Glomerular visceral epithelial cell (primary cell): Measurements from ENCODE around the gene SLC9C1.
A peak's percentile ranks its signal among the peaks of the same experiment; 100 is the strongest.

ENCODE experiments used
- DNase-seq: peaks from one replicate; pipeline ENCODE4 v3.0.0-alpha.2; 2016; ENCODE audit errors: extremely low spot score

Gene SLC9C1

GRCh38 chr3:112307557-112307956 is 13.5 kb upstream of the SLC9C1 start:
- DNase-seq = no peak

- DNase-seq = no peak
These were observed 12.8 kb upstream of the SLC9C1 start for GRCh38 chr3:112306825-112307224.

- no peak for DNase-seq
These were observed 10.6 kb upstream of the SLC9C1 start for GRCh38 chr3:112304611-112305010.

GRCh38 chr3:112303764-112304325 is 9.8 kb upstream of the SLC9C1 start:
- DNase-seq = peak; percentile 8

GRCh38 chr3:112302881-112303763 is 9.1 kb upstream of the SLC9C1 start:
- no peak for DNase-seq

DNA sequence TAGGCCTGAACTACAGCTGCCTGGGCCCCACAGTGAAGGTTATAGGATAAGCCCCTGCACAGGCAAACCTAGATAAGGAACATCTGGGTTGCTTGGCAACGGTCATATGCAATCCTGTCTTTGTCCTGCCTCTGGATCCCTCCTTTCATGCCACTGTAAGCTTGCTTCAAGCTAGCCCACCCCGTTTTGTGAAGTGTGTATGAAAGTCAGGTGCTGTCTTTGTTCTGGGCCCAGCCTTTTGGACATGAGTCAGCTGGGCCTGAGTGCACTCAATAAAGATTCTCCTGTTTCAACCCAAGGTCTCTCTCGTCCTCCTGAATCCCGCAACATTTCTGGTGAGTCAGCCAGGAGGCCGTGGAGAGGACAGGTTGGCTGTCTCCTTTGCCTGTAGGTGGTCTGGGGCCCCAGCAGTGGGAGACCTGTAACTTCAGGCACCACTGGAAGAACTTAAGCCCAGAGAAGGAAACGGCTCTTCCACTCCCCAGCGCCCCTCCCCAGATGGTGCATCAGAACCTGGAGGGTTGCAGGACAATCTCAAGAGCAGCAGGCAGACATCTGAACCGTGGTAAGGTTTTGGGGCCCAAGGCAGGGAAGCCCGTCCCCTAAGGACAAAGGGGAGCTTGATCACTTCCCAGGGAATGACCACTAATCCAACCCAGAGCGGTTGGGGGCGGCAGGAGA is 8.3 kb upstream of the SLC9C1 start:
- DNase-seq = no peak

DNA sequence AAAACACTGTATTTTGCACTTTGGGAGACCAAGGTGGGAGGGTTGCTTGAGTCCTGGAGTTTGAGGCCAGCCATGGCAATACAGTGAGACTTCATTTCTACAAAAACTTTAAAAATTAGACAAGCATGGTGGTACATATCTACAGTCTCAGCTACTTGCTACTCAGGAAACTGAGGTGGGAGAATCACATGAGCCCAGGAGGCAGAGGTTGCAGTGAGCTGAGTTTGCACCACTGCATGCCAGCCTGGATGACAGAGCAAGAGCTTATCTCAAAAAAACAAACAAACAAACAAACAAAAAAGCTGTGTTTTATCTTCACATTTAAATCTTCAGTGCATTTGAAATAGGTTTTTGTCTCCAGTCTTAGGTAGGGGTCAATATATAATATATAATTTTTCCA is 4.8 kb upstream of the SLC9C1 start:
- no peak for DNase-seq

GRCh38 chr3:112297714-112298113 is 3.7 kb upstream of the SLC9C1 start:
- no peak for DNase-seq

- no peak for DNase-seq
These were observed 5.0 kb downstream of the SLC9C1 start for GRCh38 chr3:112289011-112289410.

DNA sequence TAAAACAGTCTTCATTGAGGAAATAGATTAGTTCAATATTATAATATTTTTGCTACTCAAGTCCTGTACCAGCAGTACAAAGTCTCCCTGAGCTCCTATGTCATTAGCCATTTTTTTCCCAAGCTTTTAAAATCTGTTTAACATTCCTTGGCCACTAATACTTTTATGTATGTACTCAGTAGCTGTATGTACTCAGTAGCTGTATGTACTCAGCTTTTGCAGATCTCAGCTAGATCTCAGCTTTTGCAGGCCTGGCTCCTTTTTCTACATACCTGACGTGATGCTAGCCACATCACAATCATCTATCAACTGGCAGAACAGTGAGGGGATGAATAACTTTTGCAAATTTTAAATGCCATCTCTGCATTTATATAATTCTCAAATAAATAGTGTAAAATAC is 13.8 kb downstream of the SLC9C1 start:
- no peak for DNase-seq

GRCh38 chr3:112273536-112273935 is 20.5 kb downstream of the SLC9C1 start:
- DNase-seq = no peak

DNA sequence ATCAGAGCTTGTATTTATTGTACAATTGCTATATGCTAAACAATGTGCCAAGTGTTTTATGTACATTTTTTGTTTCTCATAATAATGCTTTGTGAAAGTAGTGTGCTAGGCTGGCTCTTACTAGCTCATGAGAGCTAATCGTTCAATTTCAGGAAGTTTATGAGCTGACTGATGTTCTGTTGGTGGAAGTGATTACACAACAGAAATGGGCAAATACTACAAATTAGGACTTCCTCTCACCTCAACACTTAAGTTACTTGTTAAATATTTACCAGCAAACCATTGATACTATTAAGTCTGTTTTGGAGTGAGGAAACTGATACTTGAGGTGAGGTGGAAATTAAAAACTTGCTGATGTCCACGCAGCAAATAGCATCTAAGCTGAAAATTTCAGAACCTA is 32.3 kb downstream of the SLC9C1 start:
- DNase-seq = no peak

DNA sequence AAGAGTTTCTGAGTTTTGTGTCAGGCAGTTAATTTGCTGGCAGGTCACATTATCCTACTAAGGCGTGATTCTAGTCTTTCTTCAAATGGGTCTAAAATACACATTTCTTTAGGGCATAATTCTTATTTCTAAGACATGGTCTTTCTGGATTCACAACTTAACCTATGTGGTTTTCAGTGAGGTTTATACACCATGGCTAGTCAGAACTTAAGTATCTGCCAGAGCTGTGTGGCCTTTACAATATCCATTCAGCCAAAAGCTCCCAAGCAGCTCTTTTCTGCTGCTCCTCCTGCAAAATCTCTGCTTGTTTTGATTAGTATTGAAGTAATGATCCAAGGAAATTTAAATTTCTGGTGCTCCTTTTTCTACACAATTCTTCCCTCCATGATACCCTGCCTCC is 33.5 kb downstream of the SLC9C1 start:
- DNase-seq = no peak

GRCh38 chr3:112253301-112253971 is 40.6 kb downstream of the SLC9C1 start:
- DNase-seq = no peak

GRCh38 chr3:112247900-112248299 is 46.1 kb downstream of the SLC9C1 start:
- DNase-seq = no peak

GRCh38 chr3:112247350-112247749 is 46.7 kb downstream of the SLC9C1 start:
- DNase-seq = no peak

GRCh38 chr3:112233083-112233482 is 60.9 kb downstream of the SLC9C1 start:
- no peak for DNase-seq

DNA sequence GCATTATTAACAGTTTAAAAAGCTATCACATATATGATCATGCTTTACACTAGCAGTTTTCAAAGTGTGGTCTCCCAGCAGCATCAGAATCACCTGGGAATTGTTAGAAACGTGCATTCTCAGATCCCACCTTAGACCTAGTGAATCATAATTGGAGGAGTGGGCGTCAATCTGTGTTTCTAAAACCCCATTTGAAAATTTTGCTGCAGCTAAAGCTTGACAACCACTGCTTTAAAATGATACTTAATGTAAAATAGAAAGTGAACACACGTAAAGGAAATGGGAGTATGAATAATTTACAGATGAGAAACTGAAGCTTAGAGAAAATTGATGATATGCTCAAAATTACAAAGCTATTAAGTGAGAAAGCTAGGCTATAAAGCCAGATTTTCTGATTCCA is 62.3 kb downstream of the SLC9C1 start:
- DNase-seq = no peak

- no peak for DNase-seq
These were observed 64.0 kb downstream of the SLC9C1 start for GRCh38 chr3:112230033-112230432.

- no peak for DNase-seq
These were observed 65.2 kb downstream of the SLC9C1 start for GRCh38 chr3:112228786-112229185.

GRCh38 chr3:112200317-112200666 is 93.7 kb downstream of the SLC9C1 start:
- no peak for DNase-seq

DNA sequence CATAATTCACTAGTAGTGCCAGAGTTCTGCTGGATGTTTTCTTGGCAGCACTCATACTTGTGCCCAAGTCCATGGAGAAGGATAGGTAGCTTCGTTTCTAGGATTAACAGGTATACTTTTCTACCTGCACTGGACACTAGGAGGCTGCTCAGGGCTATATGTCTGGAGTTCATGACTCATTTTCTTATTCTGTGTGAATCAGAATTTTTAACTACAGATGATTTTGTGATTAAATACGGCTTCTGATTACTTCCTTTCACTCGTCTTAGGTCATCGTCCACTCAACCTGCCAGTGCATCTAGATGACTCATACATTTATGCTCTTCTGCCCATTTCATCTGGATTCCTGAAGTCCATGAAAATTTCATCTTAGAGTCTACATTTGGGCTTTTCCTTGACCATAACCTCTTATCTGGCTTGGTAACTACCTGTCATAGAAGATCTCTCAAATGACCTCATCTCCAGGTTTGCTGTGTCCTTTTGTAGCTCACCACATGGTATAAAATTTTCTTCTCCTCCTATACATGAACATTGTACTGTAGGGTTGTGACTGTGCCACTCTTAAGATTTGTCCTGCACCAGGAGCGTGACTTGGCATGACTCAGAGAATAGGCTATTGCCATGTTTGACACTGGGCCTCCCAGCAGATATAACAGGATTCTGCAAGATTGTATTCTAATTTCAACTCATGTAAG is 94.2 kb downstream of the SLC9C1 start:
- DNase-seq = peak; percentile 66
